HG02840 (cell line): ENCODE results near the gene PPP1R16B.

Source experiments
- ATAC-seq: cut with Tn5 transposase; IDR thresholded peaks from one replicate; pipeline ENCODE4 v1.9.1; 2021; ENCODE audit warnings: mild to moderate bottlenecking, moderate library complexity, moderate number of reproducible peaks; ENCODE audit not compliant: unreplicated experiment, low FRiP score

Gene PPP1R16B

DNA sequence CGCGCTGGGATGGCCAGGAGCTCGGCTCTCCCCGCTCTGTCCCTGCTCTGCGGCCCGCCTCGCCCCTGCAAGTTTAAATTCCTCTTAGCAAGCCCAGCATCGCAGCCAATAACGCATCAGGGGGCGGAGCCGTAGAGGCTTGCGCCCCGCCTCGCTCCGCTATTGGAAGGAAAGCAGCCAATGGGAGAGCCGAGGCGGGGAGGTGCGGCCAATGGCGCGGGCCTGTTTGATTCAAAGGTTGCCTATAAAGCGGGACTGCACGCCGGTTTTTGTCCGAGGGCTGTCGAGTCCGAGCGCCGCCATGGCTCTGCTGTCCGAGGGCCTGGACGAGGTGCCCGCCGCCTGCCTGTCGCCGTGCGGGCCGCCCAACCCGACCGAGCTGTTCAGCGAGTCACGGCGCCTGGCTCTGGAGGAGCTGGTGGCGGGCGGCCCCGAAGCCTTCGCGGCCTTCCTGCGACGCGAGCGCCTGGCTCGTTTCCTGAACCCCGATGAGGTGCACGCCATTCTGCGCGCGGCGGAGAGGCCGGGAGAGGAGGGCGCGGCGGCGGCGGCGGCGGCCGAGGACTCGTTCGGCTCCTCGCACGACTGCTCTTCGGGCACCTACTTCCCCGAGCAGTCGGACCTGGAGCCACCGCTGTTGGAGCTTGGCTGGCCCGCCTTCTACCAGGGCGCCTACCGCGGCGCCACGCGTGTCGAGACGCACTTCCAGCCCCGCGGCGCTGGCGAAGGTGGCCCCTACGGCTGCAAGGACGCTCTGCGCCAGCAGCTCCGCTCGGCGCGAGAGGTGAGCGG is 120.8 kb downstream of the PPP1R16B start, which contains the start of gene FAM83D:
Gene FAM83D, plus strand, starts transcription at position 276 of the 792 bp plus-strand sequence. Its CDS starts 26 bp downstream, at position 302.
- peak; percentile 92 for ATAC-seq

GRCh38 chr20:38926934-38927616 is 121.6 kb downstream of the PPP1R16B start:
- no peak for ATAC-seq

DNA sequence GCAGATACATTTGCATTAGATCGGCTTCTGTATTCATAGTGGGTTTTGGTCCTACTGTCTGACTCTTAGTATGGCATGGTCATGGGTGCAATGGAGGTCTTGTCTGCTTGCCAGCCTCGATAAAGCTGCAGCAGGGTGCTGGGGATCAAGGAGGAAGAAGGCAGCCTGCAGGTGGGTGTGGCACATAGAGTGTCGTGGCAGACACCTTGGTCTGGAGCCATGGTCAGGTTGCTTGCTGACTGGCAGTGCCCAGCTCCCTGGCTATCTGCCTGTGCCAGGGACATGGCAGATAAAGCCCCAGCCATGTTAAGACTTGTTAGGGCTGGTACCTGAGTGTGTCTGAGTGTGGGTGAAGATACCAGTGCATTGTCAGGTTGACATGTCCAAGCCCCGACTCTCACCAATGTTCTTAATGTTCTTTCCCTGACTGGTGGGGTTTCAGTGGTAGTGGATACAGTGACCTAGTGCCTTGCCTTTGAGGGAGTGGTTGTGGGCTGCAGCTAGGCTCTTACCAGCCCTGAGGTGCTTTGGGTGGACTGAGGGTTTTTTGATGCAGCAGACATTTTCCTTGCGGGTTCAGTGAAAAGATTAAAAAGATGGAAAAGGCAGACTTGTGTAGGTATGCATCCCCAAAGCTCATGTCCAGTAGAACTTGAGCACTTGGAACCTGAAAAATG is 122.5 kb downstream of the PPP1R16B start:
- ATAC-seq = no peak

DNA sequence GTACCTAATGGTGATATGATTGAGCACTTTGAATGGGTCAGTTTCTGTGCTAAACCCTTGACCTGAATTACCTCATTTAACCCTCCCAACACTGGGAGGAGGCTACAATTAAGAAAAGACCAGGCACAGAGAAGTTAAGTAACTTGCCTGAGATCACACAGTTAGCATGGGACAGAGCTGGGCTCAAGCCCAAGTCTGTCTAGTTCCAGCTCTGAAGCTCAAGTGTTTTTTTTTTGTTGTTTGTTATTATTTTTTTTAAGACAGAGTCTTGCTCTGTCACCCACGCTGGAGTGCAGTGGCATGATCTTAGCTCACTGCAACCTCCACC is 124.7 kb downstream of the PPP1R16B start:
- ATAC-seq = no peak

- ATAC-seq = no peak
Observed at GRCh38 chr20:38931984-38932383, 126.5 kb downstream of the PPP1R16B start.

GRCh38 chr20:38932457-38933120 is 127.1 kb downstream of the PPP1R16B start:
- no peak for ATAC-seq

DNA sequence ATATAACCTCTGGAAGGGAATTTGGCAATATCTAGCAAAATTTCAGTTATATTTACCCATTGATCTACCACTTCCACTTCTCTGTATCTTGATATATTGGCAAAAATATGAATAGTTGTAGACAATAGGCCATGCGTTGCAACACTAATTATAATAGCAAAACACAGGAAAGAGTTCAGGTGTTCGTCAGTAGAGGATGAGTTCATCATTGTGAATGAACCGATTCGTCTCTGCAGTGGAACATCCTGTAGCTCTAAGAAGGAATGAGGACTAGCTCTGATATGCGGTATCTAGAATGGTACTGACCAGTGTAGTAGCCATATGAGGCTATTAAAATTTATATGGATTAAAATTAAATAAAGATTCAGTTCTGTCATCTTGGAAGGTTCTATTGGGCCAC is 129.0 kb downstream of the PPP1R16B start:
- ATAC-seq = no peak

- ATAC-seq = no peak
Observed at GRCh38 chr20:38935285-38935684, 129.8 kb downstream of the PPP1R16B start.

GRCh38 chr20:38935967-38936407 is 130.5 kb downstream of the PPP1R16B start:
- no peak for ATAC-seq

GRCh38 chr20:38937000-38937399 is 131.5 kb downstream of the PPP1R16B start:
- ATAC-seq = no peak

GRCh38 chr20:38937978-38938473 is 132.5 kb downstream of the PPP1R16B start:
- no peak for ATAC-seq

DNA sequence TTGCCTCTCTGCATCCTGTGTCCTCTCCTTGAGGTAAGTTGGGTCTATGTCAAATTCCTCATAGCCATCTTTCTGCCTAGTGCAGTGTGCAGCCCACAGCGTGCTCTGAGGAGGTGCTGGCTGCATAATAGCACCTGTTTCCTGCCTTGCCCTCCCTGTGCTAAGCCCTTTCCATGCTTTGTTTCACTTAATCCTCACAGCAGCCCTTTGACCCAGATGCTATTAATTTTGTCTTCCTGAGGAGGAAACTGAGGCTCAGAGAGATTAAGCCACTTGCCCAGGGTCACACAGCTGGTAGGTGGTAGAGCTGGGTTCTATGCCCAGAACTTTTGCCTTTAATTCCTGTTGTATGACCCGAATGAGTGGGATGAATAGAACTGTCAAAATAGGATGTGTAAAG is 134.2 kb downstream of the PPP1R16B start:
- ATAC-seq = no peak

GRCh38 chr20:38940644-38941043 is 135.1 kb downstream of the PPP1R16B start:
- ATAC-seq = no peak

DNA sequence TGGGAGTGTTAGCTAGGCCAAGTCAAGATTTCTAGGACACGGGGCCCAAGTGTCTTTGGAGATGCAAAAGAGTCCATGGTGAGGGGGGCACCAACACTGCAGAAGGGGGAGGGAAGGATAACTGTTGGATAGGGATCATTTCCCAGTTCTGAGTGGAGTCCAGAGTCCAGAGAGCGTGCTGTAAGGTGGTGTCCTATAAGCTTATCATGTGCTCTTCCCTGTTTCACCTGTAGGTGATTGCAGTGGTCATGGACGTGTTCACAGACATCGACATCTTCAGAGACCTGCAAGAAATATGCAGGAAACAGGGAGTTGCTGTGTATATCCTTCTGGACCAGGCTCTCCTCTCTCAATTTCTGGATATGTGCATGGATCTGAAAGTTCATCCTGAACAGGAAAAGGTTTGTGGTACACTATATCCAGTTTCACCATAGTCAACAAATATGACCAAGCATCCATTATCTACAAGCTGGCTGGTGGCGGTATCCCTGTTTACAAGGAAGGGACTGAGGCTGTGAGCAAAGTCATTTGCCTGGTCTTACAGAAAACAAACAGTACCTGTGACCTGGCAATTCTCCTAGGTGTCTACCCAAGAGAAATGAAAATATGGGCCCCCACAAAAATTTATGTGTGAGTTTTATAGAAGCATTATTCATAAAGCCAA is 136.4 kb downstream of the PPP1R16B start:
- no peak for ATAC-seq

DNA sequence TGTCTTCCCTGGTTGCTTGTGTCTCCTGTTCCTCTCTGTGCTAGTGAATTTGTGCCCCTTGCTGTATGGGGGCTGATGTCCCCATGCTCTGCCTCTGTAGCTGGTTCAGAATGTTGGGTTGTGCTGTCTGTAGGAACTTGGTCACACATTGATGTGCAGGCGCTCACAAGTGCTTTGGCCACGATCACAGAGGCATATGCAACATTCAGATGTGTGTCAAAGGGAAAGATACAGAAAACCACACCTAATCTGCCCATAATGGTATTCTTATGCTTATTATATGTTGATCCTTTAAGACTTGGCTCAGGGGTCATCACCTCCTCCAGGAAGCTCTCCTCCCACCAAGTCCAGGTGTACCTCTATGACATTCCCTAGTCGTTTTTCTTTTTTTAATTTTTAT is 139.5 kb downstream of the PPP1R16B start:
- no peak for ATAC-seq

- no peak for ATAC-seq
Observed at GRCh38 chr20:38946836-38947235, 141.3 kb downstream of the PPP1R16B start.

GRCh38 chr20:38947931-38948362 is 142.4 kb downstream of the PPP1R16B start:
- ATAC-seq = no peak

DNA sequence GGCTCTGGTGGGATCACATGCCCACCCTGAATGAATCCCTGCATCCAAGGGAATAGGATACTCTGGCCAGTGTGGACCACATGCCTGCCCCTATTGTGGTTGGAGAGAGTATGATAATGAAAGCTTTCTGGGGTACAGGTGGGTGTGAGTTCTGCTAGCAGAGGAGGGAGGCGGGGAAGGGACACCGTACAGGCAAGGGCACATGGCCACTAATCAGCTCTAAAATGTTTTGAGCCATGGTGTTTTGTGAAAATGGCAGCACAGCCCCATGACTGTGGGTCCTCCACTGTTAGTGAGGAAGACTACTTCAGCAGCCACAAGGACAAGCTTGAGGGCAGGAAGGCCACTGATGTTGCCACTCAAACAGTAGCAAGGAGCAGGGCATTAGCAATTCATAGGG is 144.8 kb downstream of the PPP1R16B start:
- ATAC-seq = no peak

GRCh38 chr20:38951611-38952010 is 146.1 kb downstream of the PPP1R16B start:
- ATAC-seq = no peak

GRCh38 chr20:38952153-38952552 is 146.7 kb downstream of the PPP1R16B start:
- ATAC-seq = no peak
